Lower leg skin (tissue), 4 donors: ENCODE results near the gene GRID2. TPM values are rescaled to one million over a fixed set of nuclear protein-coding genes. Genes with fewer than 3 reads are reported as not detected.
A peak's percentile ranks its signal among the peaks of the same experiment; 100 is the strongest.

ENCODE experiments used
- DNase-seq, 2 donors: peaks; one replicate each; pipeline ENCODE4 v3.0.0-alpha.2; 2019; ENCODE audit warnings: low spot score in 2 of 2
- H3K4me3 ChIP-seq: fragments of 200-600 bp; sonication (generic); 2 replicates; pipeline ENCODE4 v1.5.1; 2017; ENCODE audit warnings: mild to moderate bottlenecking, low read depth; ENCODE audit not compliant: poor library complexity, severe bottlenecking
- POLR2A ChIP-seq, 2 donors: fragments of 450-650 bp; IDR thresholded peaks; one replicate each; pipeline ENCODE4 v1.6.1; 2016 to 2017; ENCODE audit warnings: antibody characterized with exemption in 2 of 2, mild to moderate bottlenecking in 1 of 2, moderate library complexity in 1 of 2
- WGBS, 2 donors: methylation state at CpG; one replicate each; pipeline ENCODE4 v1.1.5; 2018; 5-methylcytosine and 5-hydroxymethylcytosine counted together
- intact Hi-C: fragments of 100-400 bp; cut with DNase I; formaldehyde crosslinking; loops from one replicate; pipeline ENCODE4 v1.15.0; 2023; ENCODE audit warnings: low total_unique reads
- total RNA-seq, 4 donors: library from RNA; depleted of rRNA; stranded (reverse); fragments of >200 nt; gene quantifications; one replicate each; pipeline ENCODE4 v1.1.0, GENCODE V29; 2016
- TF ChIP-seq, protein P1 (sequence below), 3 donors: fragments of 450-650 bp; IDR thresholded peaks; one replicate each; pipeline ENCODE4 v1.5.1; 2016; ENCODE audit warnings: antibody characterized with exemption in 3 of 3, mild to moderate bottlenecking in 3 of 3, moderate library complexity in 2 of 3

Gene GRID2
- total RNA-seq, 4 donors from 2014 or later, result not detected

DNA sequence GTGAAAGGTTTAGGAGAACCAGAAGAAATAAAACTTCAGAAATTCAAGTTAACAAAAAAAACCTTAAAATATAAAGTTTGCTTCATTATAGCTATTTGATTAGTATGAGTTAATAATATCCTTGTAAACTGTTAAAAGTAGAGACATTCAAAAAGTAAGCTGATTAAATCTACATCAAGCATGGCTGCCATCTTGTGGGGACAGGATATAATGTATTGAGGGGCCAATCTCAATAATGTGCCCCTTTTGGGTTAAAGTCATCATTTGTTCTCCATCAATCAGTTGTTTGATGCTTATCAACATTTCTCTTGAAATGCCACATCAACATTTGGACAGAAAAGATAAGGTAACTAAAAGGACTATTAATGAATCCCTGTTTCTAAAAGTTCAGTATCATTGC lies 4.6 kb upstream of the GRID2 start:
- no peak for TF ChIP-seq POLR2A (IDR thresholded peaks at IDR 0.05)
- TF ChIP-seq, protein P1, sequence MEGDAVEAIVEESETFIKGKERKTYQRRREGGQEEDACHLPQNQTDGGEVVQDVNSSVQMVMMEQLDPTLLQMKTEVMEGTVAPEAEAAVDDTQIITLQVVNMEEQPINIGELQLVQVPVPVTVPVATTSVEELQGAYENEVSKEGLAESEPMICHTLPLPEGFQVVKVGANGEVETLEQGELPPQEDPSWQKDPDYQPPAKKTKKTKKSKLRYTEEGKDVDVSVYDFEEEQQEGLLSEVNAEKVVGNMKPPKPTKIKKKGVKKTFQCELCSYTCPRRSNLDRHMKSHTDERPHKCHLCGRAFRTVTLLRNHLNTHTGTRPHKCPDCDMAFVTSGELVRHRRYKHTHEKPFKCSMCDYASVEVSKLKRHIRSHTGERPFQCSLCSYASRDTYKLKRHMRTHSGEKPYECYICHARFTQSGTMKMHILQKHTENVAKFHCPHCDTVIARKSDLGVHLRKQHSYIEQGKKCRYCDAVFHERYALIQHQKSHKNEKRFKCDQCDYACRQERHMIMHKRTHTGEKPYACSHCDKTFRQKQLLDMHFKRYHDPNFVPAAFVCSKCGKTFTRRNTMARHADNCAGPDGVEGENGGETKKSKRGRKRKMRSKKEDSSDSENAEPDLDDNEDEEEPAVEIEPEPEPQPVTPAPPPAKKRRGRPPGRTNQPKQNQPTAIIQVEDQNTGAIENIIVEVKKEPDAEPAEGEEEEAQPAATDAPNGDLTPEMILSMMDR (IDR thresholded peaks at IDR 0.05), result no peak
- H3K4me3 ChIP-seq, result no peak overlapping the region
- DNase-seq, result no peak
- intact Hi-C loops, result no loop called here

- WGBS, 2 donors, result 1 to 2% methylated on average over 20 to 22 of the region's 22 CpGs
- DNase-seq, result no peak
- TF ChIP-seq, protein P1 (IDR thresholded peaks at IDR 0.05), result no peak
- no peak for TF ChIP-seq POLR2A (IDR thresholded peaks at IDR 0.05)
- no peak overlapping the region for H3K4me3 ChIP-seq
- intact Hi-C loops, result no loop called here
Observed at GRCh38 chr4:92304121-92304520, 355 bp downstream of the GRID2 start.

DNA sequence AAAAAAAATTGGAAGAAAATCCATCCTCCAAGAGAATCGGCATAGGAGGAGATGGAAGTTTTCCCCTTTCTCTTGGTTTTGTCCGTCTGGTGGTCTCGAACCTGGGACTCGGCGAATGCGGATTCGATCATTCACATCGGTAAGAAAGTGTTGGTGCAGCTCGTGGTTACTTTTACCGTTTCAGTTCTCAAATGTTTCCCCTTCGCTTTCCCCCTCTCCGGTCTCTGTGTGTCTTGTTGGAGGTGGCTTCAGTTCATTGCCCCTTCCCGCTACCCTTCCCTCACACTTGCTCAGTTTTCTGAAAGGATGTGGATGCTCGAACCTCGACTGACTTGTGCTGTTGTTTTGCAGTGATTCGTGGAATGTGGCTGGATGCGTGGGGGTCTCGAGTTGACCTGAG lies 840 bp downstream of the GRID2 start:
- no peak overlapping the region for H3K4me3 ChIP-seq
- no peak for DNase-seq
- TF ChIP-seq, protein P1 (IDR thresholded peaks at IDR 0.05), result no peak
- TF ChIP-seq POLR2A (IDR thresholded peaks at IDR 0.05), result no peak
- WGBS, 2 donors, result 2 to 4% methylated on average over 18 of the region's 18 CpGs
- intact Hi-C loops, result no loop called here

DNA sequence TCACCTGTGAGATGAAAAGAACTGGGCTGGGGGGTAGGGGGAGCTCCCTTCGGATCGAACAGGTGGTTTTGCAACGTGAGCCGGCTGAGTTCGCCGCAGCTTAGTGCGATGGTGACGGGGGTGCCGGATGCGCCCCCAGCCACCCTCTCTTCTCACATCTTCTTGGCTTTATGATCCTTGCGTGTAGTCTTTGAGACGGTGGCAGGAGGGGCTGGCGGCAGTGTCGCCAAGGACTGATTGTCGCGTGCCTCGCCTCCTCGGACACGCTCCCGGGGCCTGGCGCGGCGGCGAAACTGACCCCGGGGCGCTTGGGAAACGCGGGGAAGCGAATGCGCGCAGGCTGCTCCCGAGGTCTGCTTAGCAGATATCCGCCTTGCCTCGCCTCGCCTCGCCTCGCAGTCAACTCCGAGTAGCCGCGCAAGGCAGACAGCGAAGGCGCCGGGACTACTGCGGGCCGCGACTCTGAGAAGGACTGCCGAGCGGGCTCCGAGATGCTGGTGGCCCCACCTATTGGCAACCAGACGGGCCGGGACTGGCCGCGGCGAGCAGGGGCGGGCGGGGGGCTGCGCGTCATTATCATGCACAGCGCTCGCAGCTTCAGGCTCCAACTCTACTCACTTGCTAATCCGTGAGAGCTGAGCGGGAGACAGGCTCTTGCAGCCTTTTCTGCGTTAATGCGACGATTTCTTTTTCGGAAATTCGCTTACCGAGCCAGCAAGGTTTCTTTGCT lies 1.5 kb downstream of the GRID2 start:
- intact Hi-C loops, result no loop called here
- no peak overlapping the region for H3K4me3 ChIP-seq
- peak in 1 of 2 donors; percentile 83 for DNase-seq
- no peak for TF ChIP-seq POLR2A (IDR thresholded peaks at IDR 0.05)
- TF ChIP-seq, protein P1 (IDR thresholded peaks at IDR 0.05), result no peak
- 1 to 2% methylated on average over 28 to 62 of the region's 68 CpGs for WGBS, 2 donors

DNA sequence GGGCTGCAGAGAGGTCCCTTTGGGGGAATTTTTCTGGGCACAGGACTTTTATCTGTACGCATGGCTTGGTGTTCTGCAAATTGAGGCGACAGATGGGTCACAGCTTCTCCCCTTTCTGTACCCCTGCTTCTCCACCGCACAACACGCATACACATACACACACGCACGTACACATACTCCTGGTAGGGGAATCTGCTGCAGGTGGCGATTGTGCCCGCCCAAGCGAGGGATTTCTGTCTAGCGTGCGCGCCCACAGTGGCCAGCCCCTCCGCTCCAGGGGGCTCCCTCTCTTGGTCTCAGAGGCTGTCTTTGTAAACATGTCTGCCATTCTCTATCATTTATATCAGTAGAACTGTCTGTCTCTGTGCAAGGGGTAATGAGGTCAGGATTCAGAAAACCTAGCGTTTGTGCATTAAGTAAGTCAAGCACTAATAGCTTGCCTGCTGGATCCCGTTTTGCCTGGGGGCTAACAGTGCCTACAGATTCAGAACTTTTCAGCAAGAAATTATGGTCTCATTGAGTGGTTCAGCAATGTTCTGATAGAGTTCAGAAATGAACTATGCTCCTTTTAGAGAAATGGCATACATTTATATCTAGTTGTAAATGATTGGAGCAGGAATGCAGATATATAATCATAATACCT lies 2.2 kb downstream of the GRID2 start:
- TF ChIP-seq POLR2A (IDR thresholded peaks at IDR 0.05), result no peak
- TF ChIP-seq, protein P1 (IDR thresholded peaks at IDR 0.05), result no peak
- 4% methylated on average over 15 of the region's 15 CpGs for WGBS, 2 donors
- no peak overlapping the region for H3K4me3 ChIP-seq
- intact Hi-C loops, result no loop called here
- DNase-seq, result no peak
